Activated T-cell treated with anti-CD3 and anti-CD28 coated beads, Interleukin-2, amount 50 U/mL, for 24 hours (primary cell): ENCODE measurements around the gene AKAP12.

ENCODE experiments used
- DNase-seq: peaks from one replicate; pipeline ENCODE4 v3.0.0-alpha.2; 2020
- H3K27ac Mint-ChIP-seq: 2 replicates; pipeline ENCODE4 v1.8.0; 2020; ENCODE audit warnings: mild to moderate bottlenecking, mixed read lengths
- H3K27me3 Mint-ChIP-seq: 2 replicates; pipeline ENCODE4 v1.8.0; 2020; ENCODE audit warnings: mixed read lengths
- H3K36me3 Mint-ChIP-seq: 2 replicates; pipeline ENCODE4 v1.8.0; 2020; ENCODE audit warnings: low read depth, mixed read lengths
- H3K4me1 Mint-ChIP-seq: 2 replicates; pipeline ENCODE4 v1.8.0; 2020; ENCODE audit warnings: low read depth, mixed read lengths
- H3K4me3 Mint-ChIP-seq: 2 replicates; pipeline ENCODE4 v1.8.0; 2020; ENCODE audit warnings: mild to moderate bottlenecking, moderate library complexity, mixed read lengths
- H3K9me3 Mint-ChIP-seq: 2 replicates; pipeline ENCODE4 v1.8.0; 2020; ENCODE audit warnings: mixed read lengths

The AKAP12 gene

DNA sequence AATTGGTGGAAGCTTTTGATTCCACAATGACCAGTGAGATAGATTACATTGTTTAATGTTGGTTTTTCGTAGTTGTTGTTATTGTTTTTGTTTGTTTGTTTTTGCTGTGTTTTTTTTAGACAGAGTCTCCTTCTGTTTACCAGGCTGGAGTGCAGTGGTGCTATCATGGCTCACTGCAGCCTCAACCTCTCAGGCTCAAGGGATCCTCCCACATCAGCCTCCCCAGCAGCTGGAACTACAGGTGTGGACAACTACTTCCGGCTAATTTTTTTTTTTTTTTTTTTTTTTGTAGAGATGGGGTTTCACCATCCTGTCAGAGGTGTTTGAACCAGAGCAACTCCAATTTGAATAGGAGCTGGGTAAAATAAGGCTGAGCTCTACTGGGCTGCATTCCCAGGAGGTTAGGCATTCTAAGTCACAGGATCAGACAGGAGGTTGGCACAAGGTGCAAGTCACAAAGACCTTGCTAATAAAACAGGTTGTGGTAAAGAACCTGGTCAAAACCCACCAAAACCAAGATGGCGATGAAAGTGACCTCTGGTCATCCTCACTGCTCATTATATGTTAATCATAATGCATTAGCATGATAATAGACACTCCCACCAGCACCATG lies 10.9 kb upstream of the AKAP12 start:
- Mint-ChIP-seq H3K36me3 (no peaks in the 10 kb centered on the region), H3K27me3 (peaks cover 11% of the 10 kb centered on the region), H3K4me1 (peaks cover 12% of the 10 kb centered on the region), H3K4me3 (no peak overlapping the region), H3K27ac (no peak overlapping the region), H3K9me3 (no peaks in the 10 kb centered on the region)
- no peak for DNase-seq

DNA sequence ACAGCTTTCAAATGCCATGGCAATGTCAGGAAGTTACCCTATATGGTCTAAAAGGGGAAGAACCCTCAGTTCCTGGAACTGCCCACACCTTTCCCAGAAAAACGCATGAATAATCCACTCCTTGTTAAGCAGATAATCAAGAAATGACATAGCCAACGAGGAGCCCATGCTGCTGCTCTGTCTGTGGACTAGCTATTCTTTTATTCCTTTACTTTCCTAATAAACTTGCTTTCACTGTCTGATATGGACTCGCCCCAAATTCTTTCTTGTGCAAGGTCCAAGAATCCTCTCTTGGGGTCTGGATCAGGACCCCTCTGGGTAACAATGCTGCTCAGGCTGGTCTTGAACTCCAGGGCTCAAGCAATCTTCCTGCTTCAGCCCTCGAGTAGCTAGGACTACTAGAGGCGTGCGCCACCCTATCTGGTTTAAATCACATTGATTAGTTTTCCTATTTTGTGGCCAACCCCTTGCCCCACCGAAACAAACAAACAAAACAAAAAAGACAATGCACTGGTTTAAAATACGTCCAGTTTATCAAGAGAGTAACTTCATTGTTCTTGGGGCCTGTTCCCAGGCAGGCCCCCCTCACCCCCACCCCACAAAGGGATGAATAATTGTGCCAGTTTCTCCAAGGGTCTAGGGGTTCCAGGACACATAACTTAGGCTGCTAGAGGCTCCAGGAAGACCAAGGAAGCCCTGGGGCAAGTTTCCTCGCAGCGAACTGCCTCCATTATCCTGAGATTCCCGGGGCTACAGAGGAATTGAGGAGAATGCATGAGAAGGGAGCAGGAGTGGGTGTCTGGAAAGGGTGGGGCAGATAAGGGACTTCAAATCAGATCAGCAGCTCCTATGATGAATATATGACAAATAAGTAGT lies 10.1 kb upstream of the AKAP12 start:
- no peaks in the 10 kb centered on the region for H3K36me3 Mint-ChIP-seq
- no peak overlapping the region for H3K27ac Mint-ChIP-seq
- H3K4me3 Mint-ChIP-seq: no peak overlapping the region
- peaks cover 12% of the 10 kb centered on the region for H3K4me1 Mint-ChIP-seq
- peaks cover 9% of the 10 kb centered on the region for H3K27me3 Mint-ChIP-seq
- no peaks in the 10 kb centered on the region for H3K9me3 Mint-ChIP-seq
- DNase-seq: no peak

DNA sequence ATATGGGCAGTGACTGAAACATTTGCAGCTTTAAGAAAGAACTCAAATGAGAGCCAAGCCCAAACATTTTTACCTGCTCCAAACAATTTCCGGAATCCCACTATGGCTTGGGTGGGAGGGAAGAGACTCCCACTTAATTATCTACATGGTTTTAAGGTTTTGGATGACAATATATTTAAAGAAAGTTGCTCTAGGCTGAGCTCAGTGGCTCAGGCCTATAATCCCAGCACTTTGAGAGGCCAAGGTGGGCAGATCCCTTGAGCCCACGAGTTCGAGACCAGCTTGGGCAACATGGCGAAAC lies 9.5 kb upstream of the AKAP12 start:
- H3K9me3 Mint-ChIP-seq: no peaks in the 10 kb centered on the region
- H3K4me1 Mint-ChIP-seq: peaks cover 12% of the 10 kb centered on the region
- H3K36me3 Mint-ChIP-seq: no peaks in the 10 kb centered on the region
- H3K27me3 Mint-ChIP-seq: peaks cover 9% of the 10 kb centered on the region
- DNase-seq: no peak
- H3K4me3 Mint-ChIP-seq: no peak overlapping the region
- no peak overlapping the region for H3K27ac Mint-ChIP-seq

DNA sequence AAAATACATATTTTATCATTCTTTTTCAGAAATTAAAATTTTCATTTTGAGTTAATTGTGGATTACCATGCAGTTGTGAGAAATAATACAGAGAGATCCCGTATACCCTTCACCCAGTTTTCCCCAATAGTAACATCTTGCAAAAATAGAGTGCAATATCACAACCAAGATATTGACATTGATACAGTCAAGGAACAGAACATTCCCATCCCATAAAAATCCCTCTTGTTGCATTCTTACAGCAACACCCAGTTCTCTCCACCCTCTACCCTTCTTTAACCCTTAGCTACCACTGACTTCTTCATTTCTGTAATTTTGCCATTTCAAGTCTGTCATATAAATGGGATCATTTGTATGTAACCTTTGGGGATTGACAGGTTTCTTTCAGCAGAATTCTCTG lies 6.9 kb upstream of the AKAP12 start:
- Mint-ChIP-seq H3K4me3 (no peak overlapping the region), H3K27me3 (peaks cover 23% of the 10 kb centered on the region), H3K36me3 (no peaks in the 10 kb centered on the region), H3K27ac (no peak overlapping the region), H3K9me3 (no peaks in the 10 kb centered on the region), H3K4me1 (peaks cover 12% of the 10 kb centered on the region)
- DNase-seq: no peak

DNA sequence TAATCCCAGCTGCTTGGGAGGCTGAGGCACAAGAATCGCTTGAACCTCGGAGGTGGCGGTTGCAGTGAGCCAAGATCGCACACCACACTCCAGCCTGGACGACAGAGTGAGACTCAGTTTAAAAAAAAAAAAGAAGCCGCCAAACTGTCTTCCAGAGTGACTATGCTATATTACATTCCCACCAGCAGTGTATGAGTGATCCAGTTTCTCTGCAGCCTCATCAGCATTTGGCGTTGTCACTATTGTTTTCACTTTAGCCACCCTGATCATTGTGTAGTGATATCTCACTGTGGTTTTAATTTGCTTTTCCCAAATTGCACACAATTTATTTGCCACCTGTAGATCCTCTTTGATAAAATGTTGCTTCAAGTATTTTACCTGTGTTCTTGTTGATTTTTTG lies 6.0 kb upstream of the AKAP12 start:
- peaks cover 27% of the 10 kb centered on the region for H3K27me3 Mint-ChIP-seq
- no peak overlapping the region for H3K27ac Mint-ChIP-seq
- H3K36me3 Mint-ChIP-seq: no peaks in the 10 kb centered on the region
- H3K9me3 Mint-ChIP-seq: no peaks in the 10 kb centered on the region
- H3K4me1 Mint-ChIP-seq: peaks cover 8% of the 10 kb centered on the region
- DNase-seq: no peak
- no peak overlapping the region for H3K4me3 Mint-ChIP-seq

DNA sequence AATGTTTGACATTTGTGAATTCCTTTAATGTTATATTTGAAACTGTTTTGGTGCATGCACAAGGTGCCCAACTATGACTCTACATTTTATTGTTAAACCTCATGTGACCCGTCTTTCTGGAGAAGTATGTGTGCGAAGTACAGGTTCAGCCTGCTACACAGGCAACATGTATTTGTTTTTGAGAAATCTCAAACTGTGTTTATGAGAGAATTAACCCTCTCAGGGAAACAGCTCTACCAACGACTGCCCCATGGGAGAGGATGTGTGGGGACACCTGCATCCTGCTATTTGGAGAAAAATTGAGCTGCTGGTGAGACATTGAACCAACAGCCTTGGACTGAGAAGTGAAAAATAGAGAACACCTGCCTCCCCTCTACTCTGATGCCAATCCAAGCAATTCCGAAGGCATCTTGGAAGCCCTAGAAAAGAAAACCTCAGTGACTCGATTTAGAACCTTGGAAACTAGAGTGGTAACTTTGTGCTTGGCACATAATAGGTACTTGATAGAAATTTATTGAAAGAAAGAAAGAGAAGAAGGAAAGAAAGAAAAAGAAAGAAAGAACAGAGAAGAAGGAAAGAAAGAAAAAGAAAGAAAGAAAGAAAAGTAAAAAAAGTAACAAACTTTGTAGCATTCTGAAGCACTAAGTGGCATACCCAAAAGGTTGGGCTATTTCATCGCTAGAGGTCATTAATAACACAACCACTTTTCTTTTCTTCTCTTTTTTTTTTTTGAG lies 2.9 kb upstream of the AKAP12 start:
- DNase-seq: no peak
- Mint-ChIP-seq H3K27me3 (peaks cover 51% of the 10 kb centered on the region), H3K4me3 (no peak overlapping the region), H3K36me3 (no peaks in the 10 kb centered on the region), H3K27ac (no peak overlapping the region), H3K4me1 (peaks cover 15% of the 10 kb centered on the region), H3K9me3 (no peaks in the 10 kb centered on the region)

DNA sequence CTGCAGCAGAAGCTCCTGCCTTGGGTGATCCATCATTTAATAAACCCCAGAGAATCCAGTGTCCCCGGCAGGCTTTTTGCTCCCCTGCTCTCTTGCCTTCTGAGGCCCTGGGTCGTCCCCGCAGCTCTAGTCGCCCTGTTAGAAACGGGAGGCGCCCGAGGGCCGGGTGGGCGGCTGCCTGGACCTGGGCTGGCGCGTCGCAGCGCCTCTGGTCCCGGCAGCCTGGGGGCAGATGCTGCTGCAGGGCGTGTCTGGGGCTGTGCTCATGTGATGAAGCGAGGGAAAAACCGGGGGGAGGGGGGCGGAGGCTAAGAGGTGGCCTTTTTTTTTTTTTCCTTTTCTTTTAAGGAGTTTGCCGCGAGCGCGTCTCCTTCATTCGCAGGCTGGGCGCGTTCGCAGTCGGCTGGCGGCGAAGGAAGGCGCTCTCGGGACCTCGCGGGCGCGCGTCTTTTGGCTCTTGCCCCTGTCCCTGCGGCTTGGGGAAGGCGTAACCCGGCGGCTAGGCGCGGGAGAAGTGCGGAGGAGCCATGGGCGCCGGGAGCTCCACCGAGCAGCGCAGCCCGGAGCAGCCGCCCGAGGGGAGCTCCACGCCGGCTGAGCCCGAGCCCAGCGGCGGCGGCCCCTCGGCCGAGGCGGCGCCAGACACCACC lies 394 bp downstream of the AKAP12 start:
- peak overlapping the region; percentile 82 for H3K4me3 Mint-ChIP-seq
- peaks cover 78% of the 10 kb centered on the region for H3K27me3 Mint-ChIP-seq
- H3K36me3 Mint-ChIP-seq: no peaks in the 10 kb centered on the region
- DNase-seq: peak; percentile 47
- peak overlapping the region; percentile 75 for H3K27ac Mint-ChIP-seq
- peaks cover 15% of the 10 kb centered on the region for H3K4me1 Mint-ChIP-seq
- no peaks in the 10 kb centered on the region for H3K9me3 Mint-ChIP-seq

DNA sequence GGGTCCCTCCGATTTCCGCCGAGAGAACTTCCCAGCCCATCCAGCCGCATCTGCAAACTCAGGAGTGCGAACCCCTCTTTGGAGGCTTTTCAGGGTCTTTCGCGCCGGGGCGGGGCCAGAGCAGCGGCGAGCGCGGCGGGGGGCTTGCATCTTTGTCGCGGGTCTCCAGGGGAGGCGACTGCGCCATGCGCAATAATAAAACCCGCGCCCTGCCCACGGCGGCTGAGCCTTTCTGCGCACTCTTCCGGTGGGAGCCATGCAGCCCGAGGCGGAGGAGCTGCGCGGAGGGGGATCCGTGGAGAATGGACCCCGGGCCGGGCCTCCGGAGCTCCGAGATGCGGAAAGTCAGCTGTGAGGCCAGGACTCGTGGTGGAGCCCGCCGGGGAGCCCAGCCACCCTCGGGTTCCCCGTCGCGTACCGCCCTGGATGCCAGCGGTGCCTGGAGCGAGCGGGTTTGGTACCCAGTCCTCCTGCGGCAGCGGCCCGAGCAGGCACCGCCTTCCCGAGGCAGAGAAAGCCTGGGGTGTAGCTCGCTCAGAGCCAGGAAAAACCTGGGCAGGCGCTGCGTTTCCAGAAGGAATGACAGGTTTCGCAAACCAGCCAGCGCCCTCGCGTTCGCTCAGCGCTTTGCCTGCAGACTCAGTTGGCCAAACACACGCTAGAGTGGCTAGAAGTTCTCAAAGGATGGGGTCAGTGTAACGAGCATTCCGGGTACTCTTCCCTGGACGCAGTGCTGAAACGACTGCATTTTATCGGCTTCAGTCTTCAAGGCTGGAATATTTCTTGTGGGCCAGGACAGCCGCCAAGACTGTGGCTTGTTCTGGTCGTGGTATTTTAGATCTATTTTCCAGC lies 1.2 kb downstream of the AKAP12 start:
- Mint-ChIP-seq H3K4me3 (peak overlapping the region; percentile 64), H3K27me3 (peaks cover 78% of the 10 kb centered on the region), H3K4me1 (peaks cover 15% of the 10 kb centered on the region), H3K36me3 (no peaks in the 10 kb centered on the region), H3K27ac (no peak overlapping the region), H3K9me3 (no peaks in the 10 kb centered on the region)
- peak; percentile 40 for DNase-seq

DNA sequence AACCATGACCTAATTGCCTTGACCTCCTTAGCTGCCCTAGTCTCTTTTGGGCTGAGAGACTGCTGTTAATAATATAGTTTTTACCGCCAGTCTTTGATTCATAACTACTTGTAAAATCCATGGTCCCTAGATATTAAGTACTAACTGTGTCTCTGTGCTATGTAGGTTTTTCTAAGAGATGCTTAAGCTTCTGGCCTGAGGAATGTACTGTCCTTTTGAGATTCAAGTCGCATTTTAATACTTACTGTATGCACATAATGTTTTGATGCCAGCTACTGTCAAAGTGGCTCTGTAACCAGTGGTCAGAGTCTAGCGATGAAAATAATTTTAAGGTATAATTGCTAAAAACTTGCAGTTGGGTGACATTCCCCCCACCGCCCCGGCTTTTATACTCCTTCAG lies 2.1 kb downstream of the AKAP12 start:
- H3K4me3 Mint-ChIP-seq: peak overlapping the region; percentile 64

DNA sequence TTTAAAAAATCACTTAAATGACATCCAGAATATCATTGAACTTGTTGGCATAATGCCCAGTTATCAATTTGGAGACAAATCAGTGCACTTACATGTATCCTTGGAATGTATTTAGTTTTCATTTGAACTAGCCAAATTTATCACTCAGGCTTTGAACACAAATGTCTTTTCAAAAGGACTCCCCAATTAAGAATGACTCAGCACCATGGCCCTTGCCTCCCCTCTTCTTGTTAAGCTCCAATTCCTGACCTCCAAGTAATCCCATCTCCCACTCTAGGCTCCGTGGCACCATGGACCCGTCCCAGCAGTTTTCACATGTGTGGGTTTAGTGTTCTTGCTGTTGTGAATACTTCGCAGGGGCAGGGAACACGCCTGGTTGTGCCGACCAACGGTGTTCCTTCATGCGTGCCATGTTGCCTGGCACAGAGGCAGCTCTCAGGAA lies 2.7 kb downstream of the AKAP12 start:
- Mint-ChIP-seq H3K27ac (no peak overlapping the region), H3K9me3 (no peaks in the 10 kb centered on the region), H3K36me3 (no peaks in the 10 kb centered on the region), H3K4me3 (no peak overlapping the region), H3K4me1 (peaks cover 15% of the 10 kb centered on the region), H3K27me3 (peaks cover 72% of the 10 kb centered on the region)
- no peak for DNase-seq

More for the DNA sequence above, 2.1 kb downstream of the AKAP12 start:
- no peak overlapping the region for H3K27ac Mint-ChIP-seq
- peaks cover 75% of the 10 kb centered on the region for H3K27me3 Mint-ChIP-seq
- H3K4me1 Mint-ChIP-seq: peaks cover 15% of the 10 kb centered on the region
- no peak for DNase-seq
- H3K36me3 Mint-ChIP-seq: no peaks in the 10 kb centered on the region
- no peaks in the 10 kb centered on the region for H3K9me3 Mint-ChIP-seq

DNA sequence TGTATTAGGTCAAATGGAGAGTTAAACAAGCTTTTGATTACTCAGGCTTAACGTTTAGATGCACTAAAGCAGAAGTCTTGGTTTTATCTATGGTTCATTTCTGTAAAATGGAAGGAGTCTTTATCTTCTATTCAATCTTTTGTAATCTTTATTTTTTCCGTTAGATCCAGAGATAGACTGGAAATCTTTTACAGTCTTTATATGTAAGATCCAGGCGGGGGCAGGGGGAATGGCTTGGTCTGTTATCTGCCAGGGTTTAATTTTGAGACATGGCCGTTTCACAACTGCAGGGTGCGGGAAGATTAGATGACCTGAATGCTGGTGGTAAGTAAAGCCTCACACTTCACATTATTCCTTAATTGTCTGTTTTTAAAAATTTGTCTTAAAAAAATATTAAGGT lies 3.7 kb downstream of the AKAP12 start:
- peaks cover 72% of the 10 kb centered on the region for H3K27me3 Mint-ChIP-seq
- H3K27ac Mint-ChIP-seq: no peak overlapping the region
- peaks cover 20% of the 10 kb centered on the region for H3K4me1 Mint-ChIP-seq
- DNase-seq: no peak
- no peaks in the 10 kb centered on the region for H3K9me3 Mint-ChIP-seq
- H3K36me3 Mint-ChIP-seq: no peaks in the 10 kb centered on the region
- H3K4me3 Mint-ChIP-seq: no peak overlapping the region

DNA sequence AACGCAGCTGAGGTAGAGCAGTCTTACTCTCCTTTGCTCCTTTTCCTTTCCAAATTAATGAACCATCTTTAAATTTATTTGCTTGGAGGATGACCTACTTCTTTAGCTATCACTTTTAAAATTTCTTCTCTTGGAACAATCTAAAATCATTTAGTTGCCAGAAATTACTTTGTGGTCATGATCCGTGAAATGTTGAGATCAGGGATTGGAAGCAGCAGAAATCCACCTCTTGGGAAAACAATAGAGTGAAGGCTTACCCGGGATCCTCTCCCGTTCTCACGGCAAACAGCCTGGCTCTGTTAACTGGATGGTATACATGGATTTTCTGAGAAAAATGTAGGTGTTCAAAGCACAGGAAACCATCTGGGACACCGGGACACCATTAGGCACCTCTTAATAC lies 7.7 kb downstream of the AKAP12 start:
- no peak for DNase-seq
- Mint-ChIP-seq H3K36me3 (no peaks in the 10 kb centered on the region), H3K4me1 (peaks cover 5% of the 10 kb centered on the region), H3K4me3 (no peak overlapping the region), H3K9me3 (no peaks in the 10 kb centered on the region), H3K27me3 (peaks cover 52% of the 10 kb centered on the region), H3K27ac (no peak overlapping the region)

DNA sequence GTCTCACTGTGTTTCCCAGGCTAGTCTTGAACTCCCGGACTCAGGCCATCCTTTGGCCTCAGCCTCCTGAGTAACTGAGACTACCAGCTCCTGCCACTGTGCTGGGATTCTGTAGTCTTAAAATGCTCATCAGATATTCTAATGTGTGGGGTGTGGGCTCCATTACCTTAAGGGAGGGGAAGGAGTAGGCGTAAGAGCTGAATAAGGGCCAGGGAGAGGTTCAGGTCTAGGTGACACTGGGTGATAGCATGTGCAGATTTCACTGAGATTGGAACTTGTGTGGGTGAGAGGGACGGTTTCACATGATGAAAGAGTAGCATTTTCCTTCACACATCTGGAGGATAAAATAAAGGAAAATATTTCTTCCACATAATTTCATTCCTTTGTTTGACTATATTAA lies 8.5 kb downstream of the AKAP12 start:
- no peak for DNase-seq
- peaks cover 43% of the 10 kb centered on the region for H3K27me3 Mint-ChIP-seq
- no peak overlapping the region for H3K4me3 Mint-ChIP-seq
- H3K4me1 Mint-ChIP-seq: peaks cover 5% of the 10 kb centered on the region
- H3K27ac Mint-ChIP-seq: no peak overlapping the region
- H3K36me3 Mint-ChIP-seq: no peaks in the 10 kb centered on the region
- no peaks in the 10 kb centered on the region for H3K9me3 Mint-ChIP-seq

DNA sequence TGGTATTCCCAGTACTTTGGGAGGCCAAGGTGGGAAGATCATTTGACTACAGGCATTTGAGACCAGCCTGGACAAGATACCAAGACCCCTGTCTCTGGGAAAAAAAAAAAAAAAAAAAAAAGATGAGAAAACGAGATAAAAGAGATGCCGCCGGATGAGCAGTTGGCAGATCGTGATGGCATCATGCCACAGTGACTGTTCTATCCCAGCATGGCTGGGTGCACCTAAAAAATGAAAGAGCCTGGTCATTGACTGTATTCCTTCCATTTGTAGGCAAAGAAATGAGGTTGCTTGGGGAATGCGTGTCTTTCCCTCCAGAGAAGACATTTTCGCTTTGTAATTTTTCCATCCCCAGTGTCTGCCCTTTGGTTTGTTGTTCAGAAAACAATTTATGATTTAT lies 12.9 kb downstream of the AKAP12 start:
- Mint-ChIP-seq H3K27me3 (peaks cover 24% of the 10 kb centered on the region), H3K27ac (no peak overlapping the region), H3K4me3 (no peak overlapping the region), H3K4me1 (peaks cover 5% of the 10 kb centered on the region), H3K36me3 (no peaks in the 10 kb centered on the region), H3K9me3 (no peaks in the 10 kb centered on the region)
- no peak for DNase-seq
